NCI-H2227 (cell line): ENCODE measurements around the gene NQO2.

ENCODE experiments used
- DNase-seq: peaks from one replicate; lab custom pipeline; 2025; ENCODE audit not compliant: unreplicated experiment; lab: John Stamatoyannopoulos, UW

Gene NQO2, protein sequence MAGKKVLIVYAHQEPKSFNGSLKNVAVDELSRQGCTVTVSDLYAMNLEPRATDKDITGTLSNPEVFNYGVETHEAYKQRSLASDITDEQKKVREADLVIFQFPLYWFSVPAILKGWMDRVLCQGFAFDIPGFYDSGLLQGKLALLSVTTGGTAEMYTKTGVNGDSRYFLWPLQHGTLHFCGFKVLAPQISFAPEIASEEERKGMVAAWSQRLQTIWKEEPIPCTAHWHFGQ

DNA sequence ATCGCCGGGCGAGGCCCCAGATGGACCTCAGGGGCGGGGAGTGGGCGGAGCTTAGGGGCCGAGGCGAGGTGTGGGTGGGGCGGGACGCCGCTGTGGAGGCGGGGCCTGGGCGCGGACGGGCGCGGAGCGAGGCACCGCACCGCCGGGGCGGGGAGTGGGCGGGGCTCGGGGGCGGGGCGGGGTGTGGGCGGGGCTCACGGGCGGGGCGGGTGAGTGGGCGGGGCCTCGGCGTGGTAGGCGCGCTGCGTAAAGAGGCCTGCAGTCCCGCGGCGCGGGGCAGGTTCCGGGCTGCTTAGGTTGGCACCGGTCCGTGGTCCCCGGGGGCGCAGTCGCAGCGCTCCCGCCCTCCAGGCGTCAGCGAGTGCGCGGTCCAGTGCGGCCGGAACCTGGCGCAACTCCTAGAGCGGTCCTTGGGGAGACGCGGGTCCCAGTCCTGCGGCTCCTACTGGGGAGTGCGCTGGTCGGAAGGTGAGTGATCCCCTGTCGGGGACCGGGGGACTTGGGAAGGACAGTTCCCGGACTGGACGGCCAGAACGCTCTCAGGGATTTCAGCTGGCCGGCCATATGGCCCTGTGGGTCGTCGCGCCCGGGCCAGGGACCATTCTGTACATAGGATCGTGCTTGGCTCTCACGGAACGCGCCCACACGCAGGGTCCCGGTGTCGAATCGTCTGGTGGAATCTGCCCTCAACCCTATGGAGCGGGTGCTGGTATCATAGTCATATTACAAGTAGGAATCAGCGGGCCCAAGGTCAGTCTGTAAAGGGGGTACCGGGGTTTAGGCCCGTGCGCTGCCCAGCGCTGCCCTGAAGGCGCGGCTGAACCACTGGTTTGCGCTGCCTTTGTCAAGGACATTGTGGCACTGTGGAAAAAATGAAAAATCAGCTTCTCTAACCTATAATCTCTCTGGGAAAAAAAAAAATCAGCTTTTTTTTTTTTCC, at the start of gene NQO2:
Gene NQO2 (plus strand): TSS at position 277 of the 940 bp plus-strand sequence. CDS start 6,659 bp downstream, outside the sequence.
- DNase-seq: peak; percentile 95

DNA sequence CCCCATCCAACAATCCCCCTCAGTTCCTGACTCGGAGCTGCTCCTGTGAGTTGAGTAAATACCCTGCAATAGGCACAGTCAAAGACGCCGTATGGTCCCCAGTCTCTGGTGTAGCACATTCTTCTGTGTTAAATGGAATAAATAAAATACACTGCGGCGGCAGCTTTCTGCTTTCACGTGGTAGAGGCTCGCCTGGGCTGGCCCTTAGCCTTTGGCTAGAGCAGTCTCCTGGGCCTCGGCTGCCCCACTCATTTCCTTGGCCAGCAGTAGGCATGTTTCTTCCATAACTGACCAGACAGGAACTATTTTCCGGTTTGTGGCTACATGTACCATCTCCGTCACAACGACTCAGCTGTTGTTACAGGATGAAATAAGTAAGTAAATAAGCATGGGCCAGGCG, 49.0 kb upstream of the NQO2 start:
- DNase-seq: no peak

DNA sequence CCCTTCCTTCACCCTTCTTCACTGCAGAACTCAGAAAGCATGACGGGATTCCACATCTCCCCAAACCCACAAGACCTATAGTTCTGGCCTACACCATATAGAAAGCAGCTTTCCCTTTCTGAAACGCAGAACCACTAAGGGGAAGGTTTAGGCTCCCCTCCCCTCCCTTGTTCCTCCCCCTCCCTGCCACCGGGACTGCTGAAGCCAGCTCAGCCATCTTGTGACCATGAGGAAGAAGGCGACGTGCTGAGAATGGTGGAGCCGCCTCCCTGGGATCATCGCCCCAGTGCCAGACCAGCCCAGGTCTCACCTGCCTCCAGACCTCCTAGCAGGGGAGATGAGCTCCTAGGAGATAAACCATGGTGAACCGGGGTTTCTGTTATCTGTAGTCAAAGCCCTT, 48.0 kb upstream of the NQO2 start:
- DNase-seq: no peak

DNA sequence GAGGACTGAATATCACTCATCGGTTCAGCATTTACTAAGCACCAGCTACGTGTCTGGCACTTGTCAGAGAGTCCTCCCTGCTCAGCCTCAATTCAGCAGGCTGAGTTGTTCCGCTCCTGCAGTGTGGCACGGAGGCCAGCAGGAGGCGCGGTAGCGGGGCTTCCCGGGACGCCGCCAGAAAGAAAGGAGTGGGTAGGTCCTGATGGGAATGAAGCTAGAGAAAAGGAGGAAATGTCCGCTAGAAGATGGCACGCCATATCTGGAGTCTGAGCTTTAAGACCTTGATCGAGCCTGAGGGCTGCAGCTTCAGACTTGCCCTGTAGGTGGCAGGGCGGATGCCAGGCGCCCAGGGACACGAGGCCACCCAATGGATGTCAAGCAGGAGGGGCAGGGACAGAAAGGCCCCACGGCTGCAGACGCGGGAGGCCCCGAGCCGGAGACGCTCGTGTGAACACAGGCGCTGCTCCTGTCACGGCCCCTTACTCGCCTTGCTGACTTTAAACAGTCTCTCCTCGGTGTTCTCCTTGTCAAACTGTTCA, 47.1 kb upstream of the NQO2 start:
- DNase-seq: peak; percentile 13

DNA sequence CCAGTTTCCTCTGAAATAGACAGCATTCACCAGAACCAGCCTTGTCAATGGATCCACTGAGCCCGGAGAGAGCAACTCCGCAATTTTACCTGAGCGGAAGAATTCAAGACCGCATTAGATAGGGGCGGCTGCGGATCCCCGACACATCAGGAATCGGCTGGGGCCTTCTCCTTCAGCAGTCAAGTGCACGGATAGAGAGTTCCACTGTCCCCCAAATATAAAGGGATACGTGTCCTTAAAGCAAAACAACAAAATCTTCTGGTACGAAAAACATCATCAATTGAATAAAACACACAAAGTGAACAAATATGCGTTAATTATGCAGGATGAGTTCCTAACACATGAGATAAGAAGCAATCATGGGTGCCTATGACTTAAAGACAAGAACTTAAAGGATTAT, 46.6 kb upstream of the NQO2 start:
- no peak for DNase-seq

DNA sequence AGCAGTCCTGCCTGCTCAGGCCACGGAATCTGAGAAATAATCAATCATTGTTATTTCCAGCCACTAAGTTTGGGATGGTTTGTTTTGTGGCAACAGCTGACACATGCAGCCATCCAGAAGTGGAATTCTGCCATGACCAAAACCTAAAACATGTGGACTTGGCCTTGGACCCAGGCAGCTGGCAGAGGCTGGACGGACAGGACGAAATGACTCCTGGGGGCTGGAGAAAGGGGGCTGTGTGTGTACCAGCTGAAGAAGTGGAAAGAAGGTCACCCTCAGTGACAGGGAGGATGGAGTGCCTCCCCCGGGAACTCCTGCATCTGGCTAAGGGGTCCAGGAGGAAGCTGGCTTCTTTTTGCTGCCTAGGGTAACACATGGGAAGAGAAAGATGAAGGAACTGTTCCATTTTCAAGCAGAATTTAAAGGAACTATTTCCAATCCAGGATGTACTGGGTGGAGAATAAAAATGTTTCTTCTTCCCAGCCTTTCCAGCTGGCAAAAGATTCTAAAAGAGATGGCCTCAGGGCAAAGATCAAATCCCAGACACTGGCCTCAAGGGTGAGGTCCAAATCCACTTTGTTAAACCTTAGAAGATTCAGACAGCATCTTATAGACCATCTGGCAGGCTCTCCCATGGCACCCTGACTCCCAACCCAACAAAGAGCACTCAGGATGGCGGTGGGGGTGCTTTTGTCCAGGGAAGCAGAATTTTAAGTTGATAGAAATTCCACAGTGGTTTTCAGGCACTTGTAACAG, 42.6 kb upstream of the NQO2 start:
- DNase-seq: no peak

DNA sequence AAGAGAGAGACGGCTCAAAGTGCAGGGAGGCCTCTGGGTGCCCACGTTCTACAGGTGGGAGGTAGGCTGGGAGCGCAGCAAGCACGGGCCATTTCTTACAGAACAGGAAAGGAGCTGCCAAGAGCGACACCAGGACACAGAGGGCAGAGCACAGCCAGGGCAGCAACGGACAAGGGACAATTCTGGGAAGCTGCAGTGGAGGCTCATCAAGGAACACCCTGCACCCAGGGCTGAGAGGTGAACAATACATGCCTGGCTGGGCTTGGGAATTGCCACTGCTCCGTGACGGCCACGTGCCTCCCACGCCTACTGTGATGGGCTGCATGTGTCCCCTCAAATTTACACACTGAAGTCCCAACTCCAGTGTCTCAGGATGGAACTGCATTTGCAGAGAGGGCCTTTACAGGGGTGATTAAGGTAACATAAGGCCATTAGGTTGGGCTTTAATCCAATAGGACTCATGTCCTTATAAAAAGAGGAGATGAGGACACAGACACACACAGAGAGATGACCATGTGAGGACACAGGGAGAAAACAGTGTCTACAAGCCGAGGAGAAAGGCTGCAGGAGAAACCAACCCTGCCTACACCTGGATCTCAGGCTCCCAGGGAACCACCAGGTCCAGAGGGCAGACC, 41.9 kb upstream of the NQO2 start:
- DNase-seq: no peak

DNA sequence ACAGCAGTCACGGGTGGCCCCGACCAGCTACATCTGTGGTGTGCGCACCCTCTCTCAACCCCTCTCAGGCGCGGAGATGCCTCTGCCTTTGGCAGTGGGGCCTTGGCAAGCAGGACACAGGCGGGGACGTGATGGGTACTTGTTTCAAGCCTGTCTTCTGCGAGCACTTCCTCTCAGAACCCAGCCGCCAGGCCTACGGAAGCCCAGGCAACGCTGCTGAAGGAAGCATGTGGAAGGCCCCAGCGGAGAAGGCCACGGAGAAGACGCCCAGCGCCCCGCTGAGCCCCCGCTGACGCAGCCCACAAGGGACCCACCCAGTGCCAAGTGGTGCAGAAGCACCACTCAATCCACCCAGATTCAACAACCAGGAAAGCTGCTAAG, 41.4 kb upstream of the NQO2 start:
- DNase-seq: no peak

DNA sequence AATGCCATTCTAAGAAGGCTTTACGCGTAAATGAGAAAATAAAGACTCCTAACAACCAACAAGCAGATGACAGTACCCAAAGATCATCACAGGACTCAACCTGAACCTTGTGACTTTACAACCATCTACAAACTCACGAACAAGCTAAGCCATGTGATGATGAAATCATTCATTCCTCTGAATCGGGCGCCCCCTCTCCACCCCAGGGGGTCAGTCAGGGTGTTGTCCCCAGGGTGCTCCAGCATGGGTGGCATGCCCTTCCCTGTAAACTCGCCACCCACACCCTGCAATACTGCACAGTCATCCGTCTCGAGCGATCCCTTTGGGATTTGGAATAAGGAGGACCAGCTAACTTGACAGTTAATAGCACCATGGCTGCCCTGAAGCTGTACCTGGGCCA, 40.9 kb upstream of the NQO2 start:
- DNase-seq: no peak

DNA sequence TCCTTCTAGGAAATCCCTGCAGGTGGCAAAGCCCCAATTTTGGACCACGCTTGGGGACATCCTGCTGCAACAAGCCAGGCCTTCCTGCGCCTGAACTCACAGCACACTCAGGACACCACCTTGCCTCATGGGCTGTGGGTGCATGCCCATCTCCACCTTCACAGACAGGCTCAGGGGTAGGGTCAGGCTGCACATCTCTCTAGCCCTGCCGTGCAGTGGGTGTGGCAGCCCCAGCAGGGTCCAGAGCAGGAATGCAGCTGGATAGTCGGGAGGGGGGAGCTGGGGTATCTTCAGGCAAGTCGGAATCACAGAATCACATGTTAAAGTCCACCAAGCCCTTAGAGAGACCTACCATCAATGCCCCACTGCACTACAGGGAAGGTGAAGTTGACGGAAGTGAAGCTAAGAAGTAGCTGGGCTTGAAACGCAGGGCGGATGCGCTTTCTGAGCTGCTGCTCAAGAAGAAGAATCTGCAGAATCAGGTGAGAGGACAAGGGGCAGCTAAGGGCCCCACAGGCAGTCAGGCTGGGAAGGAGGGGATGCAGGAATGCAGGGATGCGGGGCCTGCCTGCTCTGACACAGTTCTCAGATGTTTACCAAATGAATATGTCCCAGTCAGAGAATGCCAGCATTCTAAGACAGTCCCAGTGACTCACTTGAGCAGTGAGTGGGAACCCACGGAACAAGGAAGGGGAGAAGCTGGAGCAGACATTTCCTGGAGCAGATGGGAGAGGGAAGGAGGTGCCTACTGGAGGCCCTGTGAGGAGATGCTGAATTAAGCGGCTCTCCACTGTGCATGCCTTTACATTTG, 39.6 kb upstream of the NQO2 start:
- DNase-seq: no peak

DNA sequence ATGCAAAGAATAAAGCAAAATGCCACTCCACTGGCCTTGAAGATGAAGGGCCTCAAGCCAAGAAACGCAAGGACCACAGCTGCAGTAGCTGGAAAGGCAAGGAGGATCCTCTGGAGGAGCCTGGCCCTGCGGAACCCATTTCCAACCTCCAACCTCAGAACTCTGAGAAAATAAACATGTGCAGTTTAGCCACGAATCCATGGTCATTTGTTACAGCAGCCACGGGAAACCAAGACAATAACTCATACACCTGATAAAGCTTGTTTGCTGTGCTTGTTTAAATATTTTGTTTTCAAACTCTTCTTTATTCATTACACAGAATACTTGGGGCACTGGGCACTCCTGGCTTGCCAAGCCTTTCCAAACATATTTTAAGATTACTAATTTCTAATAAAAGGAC, 38.8 kb upstream of the NQO2 start:
- no peak for DNase-seq

DNA sequence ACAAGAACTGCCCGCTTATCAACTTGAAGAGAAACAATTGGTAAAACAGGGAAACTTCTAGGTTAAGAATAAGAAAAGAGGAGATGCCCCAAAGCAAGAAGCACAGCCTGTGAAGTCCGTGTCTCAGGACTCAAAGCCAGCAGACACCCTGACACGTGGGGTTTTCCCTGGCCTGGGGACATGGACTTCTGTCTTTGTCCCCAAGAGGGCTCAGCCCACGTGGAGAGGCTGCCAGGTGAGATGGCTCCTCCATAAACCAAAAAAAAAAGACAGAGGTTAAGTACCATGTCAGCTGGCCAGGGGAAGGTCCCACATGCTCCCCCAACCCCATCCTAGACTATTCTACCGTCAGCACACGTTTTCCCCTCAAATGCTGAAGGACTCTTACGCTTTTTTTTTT, 38.2 kb upstream of the NQO2 start:
- no peak for DNase-seq

DNA sequence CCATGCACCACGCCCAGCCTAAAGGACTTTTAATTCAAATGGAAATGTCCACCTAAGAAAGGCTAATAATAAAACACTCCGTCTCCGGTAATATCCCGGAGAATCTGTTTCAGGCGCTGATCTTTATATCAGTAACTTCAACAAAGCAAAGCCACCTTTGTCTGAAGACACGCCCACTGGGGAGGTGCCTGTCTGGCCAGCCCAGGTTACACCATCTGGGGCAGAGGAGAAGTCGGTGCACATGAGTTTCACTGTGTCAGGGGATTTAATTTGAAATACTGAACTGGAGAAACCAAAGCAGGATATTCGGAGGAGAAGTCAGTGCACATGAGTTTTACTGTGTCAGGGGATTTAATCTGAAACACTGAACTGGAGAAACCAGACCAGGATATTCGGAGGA, 37.7 kb upstream of the NQO2 start:
- DNase-seq: no peak

DNA sequence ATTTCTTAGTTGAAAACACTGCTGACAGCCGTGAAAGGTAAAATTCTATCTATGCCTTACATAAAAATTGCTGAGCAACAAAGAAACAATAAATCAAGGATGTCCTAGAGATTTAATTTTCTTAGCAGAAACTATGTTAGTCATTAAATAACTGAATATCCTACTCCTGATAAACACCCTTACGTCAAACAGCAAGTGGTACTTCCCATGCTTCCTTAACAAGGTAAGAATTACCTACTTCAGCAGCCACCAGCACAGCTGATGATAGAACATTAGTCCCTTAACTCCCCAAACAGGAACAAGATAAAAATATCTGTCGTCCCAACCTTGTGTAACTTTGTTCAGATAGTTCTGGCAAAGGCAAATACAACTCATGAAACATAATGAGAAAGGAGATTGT, 37.1 kb upstream of the NQO2 start:
- DNase-seq: no peak

DNA sequence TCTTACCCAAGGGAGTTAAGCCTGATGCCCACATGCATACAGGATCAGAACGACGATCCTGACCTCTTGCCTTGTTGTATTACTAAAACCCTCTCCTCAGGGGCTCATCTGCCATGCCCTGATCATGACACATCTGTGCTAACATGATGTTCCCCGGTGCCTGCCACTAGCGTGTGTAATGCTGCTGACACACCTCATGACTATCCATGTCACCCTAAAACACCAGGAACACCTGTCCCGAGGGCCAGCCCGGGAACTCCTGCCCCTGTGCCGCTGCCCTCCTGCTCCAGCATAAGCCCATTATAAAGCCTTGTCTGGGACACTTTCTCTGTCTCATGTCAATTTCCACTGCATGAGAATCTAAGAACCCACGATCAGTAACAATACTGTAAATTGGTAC, 35.9 kb upstream of the NQO2 start:
- no peak for DNase-seq

DNA sequence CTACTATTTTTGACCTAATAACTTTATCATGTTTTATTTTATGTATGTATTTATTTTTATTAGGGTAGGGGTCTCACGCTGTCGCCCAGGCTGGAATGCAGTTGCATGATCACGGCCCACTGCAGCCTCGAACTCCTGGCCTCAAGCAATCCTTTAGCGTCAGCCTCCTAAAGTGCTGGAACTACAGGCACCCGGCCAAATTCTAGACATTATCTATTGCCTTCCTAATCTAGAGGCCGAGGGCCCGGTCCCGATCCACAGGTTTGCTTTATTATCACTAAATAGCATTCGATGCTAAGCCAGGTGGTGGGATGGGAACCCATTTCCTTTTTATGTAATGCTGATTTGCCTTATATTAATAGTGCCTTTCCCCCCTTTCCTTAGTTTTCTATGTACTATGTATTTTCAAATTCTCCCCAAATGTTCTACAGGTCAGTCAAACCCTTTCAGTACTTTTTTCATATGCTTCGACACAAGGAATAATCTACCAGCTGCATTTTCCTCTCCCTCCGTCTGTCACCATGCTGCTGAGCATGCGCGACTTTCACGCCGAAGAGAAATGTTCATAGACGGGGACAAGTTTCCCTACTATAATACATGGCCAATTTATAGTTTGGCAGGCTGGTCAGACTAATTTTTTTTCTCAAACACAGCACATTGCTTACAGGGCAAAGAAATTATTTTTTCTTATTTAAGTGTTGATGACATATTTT, 34.7 kb upstream of the NQO2 start:
- no peak for DNase-seq

DNA sequence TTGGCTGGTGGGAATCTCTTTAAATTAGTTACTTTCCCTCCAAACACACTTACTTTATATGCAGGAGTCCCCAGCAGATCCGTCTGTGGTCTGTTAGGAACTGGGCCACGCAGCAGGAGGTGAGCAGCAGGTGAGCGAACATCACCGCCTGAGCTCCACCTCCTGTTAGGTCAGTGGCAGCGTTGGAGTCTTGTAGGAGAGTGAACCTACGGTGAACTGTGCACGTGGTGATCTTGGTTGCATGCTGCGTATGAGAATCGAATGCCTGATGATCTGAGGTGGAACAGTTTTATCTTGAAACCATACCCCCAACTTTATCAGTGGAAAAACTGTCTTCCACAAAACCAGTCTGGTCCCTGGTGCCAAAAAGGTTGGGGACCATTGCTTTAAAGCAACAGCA, 33.3 kb upstream of the NQO2 start:
- DNase-seq: no peak

DNA sequence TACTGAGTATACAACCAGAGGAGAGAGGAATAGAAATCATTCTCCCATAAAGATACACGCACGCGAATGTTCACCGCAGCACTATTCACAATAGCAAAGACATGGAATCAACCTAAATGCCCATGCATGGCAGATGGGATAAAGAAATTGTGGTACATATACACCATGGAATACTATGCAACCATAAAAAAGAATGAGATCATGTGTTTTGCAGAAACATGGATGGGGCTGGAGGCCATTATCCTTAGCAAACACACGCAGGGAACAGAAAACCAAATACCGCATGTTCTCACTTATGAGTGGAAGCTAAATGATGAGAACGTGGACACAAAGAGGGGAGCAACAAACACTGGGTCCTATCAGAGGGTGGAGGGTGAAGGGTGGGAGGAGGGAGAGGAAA, 31.8 kb upstream of the NQO2 start:
- DNase-seq: no peak

DNA sequence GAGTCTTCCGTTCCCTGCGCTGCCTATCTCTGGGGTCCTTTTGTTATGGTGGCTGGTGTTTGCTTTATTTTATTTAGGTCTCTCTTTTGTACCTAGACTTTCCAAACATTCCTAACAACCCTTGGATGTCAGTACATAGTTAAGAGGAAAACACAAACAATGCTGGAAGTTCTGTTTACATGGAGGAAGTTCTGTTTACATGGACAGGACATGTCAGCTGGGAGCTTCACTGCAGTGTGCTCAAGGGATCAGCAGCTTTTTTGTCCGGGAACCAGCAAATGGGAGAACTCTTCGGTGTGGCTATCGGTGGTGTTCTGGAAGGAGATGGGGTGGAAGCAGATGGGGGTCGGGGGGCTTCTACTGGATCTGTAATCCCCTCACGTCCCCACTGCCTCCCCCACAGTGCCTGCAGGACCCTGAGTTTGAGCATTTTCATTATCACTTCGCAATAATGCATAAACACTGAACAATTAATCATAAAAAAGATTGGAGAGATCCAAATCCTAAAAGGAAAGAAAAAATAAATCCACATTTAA, 31.0 kb upstream of the NQO2 start:
- DNase-seq: no peak
